NCI-H748 treated with DMSO at 0.1 percent for 48 hours (cell line): Measurements from ENCODE around the gene NLE1.

ENCODE experiments used
- DNase-seq: peaks from one replicate; lab custom pipeline; 2025; lab: John Stamatoyannopoulos, UW

The NLE1 gene

GRCh38 chr17:35086931-35087573 is 55.1 kb downstream of the NLE1 start:
- DNase-seq: no peak

GRCh38 chr17:35086164-35086563 is 55.9 kb downstream of the NLE1 start:
- DNase-seq: no peak

- DNase-seq: no peak
Measured at GRCh38 chr17:35084987-35085386, 57.1 kb downstream of the NLE1 start.

- DNase-seq: no peak
Measured at GRCh38 chr17:35083071-35083470, 59.0 kb downstream of the NLE1 start.

GRCh38 chr17:35082073-35082657 is 59.9 kb downstream of the NLE1 start:
- no peak for DNase-seq

GRCh38 chr17:35081638-35082037 is 60.5 kb downstream of the NLE1 start:
- DNase-seq: no peak

GRCh38 chr17:35080536-35080935 is 61.6 kb downstream of the NLE1 start:
- DNase-seq: no peak

- no peak for DNase-seq
Measured at GRCh38 chr17:35079547-35080423, 62.3 kb downstream of the NLE1 start.
